GM18951 (cell line): ENCODE data around the gene ATXN7L3.

Experiments used
- POLR2A ChIP-seq: IDR thresholded peaks from 4 replicates; pipeline ENCODE4 v1.6.1; 2011; ENCODE audit warnings: mild to moderate bottlenecking; ENCODE audit not compliant: insufficient read length, insufficient read depth; ENCODE audit errors: extremely low read depth
- in situ Hi-C: fragments of 300-500 bp; cut with MboI; formaldehyde crosslinking; loops from one replicate; pipeline ENCODE4 v1.12.0; 2022; ENCODE audit warnings: low sequenced_read_pairs, mixed read lengths, inconsistent platforms; ENCODE audit not compliant: unreplicated experiment

Gene ATXN7L3

GRCh38 chr17:44212507-44213402 is 13.1 kb upstream of the ATXN7L3 start:
- in situ Hi-C loops = loop anchor here (25.0 kb wide), 1 partner anchor 300 kb away; the partner anchor contains the start of gene GPATCH8
- TF ChIP-seq POLR2A = peak; percentile 4

GRCh38 chr17:44211281-44212265 is 11.9 kb upstream of the ATXN7L3 start:
- in situ Hi-C loops = loop anchor here (25.0 kb wide), 1 partner anchor 301 kb away; the partner anchor contains the start of gene GPATCH8
- no peak for TF ChIP-seq POLR2A

- TF ChIP-seq POLR2A = peak; percentile 41
- in situ Hi-C loops = loop anchor here (25.0 kb wide), 1 partner anchor 302 kb away; the partner anchor contains the start of gene GPATCH8
Measured at GRCh38 chr17:44210342-44211192, 10.9 kb upstream of the ATXN7L3 start.

GRCh38 chr17:44209786-44210341 is 10.2 kb upstream of the ATXN7L3 start:
- no peak for TF ChIP-seq POLR2A
- in situ Hi-C loops = loop anchor here (25.0 kb wide), 1 partner anchor 302 kb away; the partner anchor contains the start of gene GPATCH8

- no peak for TF ChIP-seq POLR2A
- in situ Hi-C loops = loop anchor here (25.0 kb wide), 1 partner anchor 305 kb away; the partner anchor contains the start of gene GPATCH8
Measured at GRCh38 chr17:44207743-44208142, 8.1 kb upstream of the ATXN7L3 start.

- TF ChIP-seq POLR2A = no peak
- in situ Hi-C loops = loop anchor here (25.0 kb wide), 1 partner anchor 305 kb away; the partner anchor contains the start of gene GPATCH8
Measured at GRCh38 chr17:44207319-44207718, 7.6 kb upstream of the ATXN7L3 start.

GRCh38 chr17:44206825-44207155 is 7.1 kb upstream of the ATXN7L3 start:
- in situ Hi-C loops = loop anchor here (25.0 kb wide), 1 partner anchor 306 kb away; the partner anchor contains the start of gene GPATCH8
- TF ChIP-seq POLR2A = no peak

- no peak for TF ChIP-seq POLR2A
- in situ Hi-C loops = loop anchor here (25.0 kb wide), 1 partner anchor 306 kb away; the partner anchor contains the start of gene GPATCH8
Measured at GRCh38 chr17:44205962-44206824, 6.5 kb upstream of the ATXN7L3 start.

GRCh38 chr17:44204441-44204882 is 4.8 kb upstream of the ATXN7L3 start:
- in situ Hi-C loops = loop anchor here (5.0 to 25.0 kb wide), 2 partner anchors 123 to 308 kb away; partner anchors contain the start of gene GPATCH8
- TF ChIP-seq POLR2A = no peak

- in situ Hi-C loops = loop anchor here (5.0 to 25.0 kb wide), 2 partner anchors 123 to 308 kb away; partner anchors contain the start of gene GPATCH8
- no peak for TF ChIP-seq POLR2A
Measured at GRCh38 chr17:44203731-44204440, 4.2 kb upstream of the ATXN7L3 start.

- in situ Hi-C loops = loop anchor here (5.0 to 25.0 kb wide), 2 partner anchors 125 to 310 kb away; partner anchors contain the start of gene GPATCH8
- TF ChIP-seq POLR2A = no peak
Measured at GRCh38 chr17:44202756-44203155, 3.1 kb upstream of the ATXN7L3 start.
